Neural cell (in vitro differentiated cells): ENCODE data around the gene C2orf72. TPM values are rescaled to one million over a fixed set of nuclear protein-coding genes. Genes with fewer than 3 reads are reported as not detected.
"Not testable (repeated sequence)": the region's sequence is repeated elsewhere in the genome, so short reads cannot be mapped to it uniquely, and the experiment has no call there.

Experiments used
- H2AFZ ChIP-seq: fragments of 200-600, 300-800 bp; sonication (generic), shearing (Covaris generic); 2 replicates; pipeline ENCODE4 v1.6.0; 2014; ENCODE audit warnings: low read depth, mild to moderate bottlenecking, antibody characterized with exemption, low read length, moderate library complexity
- H3F3A ChIP-seq: fragments of 200-600 bp; shearing (Covaris generic); 2 replicates; pipeline ENCODE4 v1.6.1; 2016; ENCODE audit warnings: mild to moderate bottlenecking, moderate library complexity, mixed read lengths, antibody characterized with exemption, low read length; ENCODE audit not compliant: insufficient read depth, poor library complexity, severe bottlenecking
- H3K27ac ChIP-seq: fragments of 200-600, 300-800 bp; sonication (generic), shearing (Covaris generic); 2 replicates; pipeline ENCODE4 v1.5.1; 2014; ENCODE audit warnings: mild to moderate bottlenecking, low read length, moderate library complexity
- H3K27me3 ChIP-seq: fragments of 300-800, 200-600 bp; sonication (generic), shearing (Covaris generic); 2 replicates; pipeline ENCODE4 v1.6.0; 2014; ENCODE audit warnings: mild to moderate bottlenecking, low read depth, low read length, moderate library complexity; ENCODE audit not compliant: insufficient read depth
- H3K36me3 ChIP-seq: fragments of 300-800, 200-600 bp; sonication (generic), shearing (Covaris generic); 2 replicates; pipeline ENCODE4 v1.5.1; 2014; ENCODE audit warnings: mild to moderate bottlenecking, antibody characterized with exemption, low read length, moderate library complexity; ENCODE audit not compliant: insufficient read depth
- H3K4me2 ChIP-seq: fragments of 300-800, 200-600 bp; sonication (generic), shearing (Covaris generic); 2 replicates; pipeline ENCODE4 v1.6.0; 2014; ENCODE audit warnings: mild to moderate bottlenecking, low read length
- H3K4me3 ChIP-seq: fragments of 300-800, 200-600 bp; sonication (generic), shearing (Covaris generic); 2 replicates; pipeline ENCODE4 v1.5.1; 2014; ENCODE audit warnings: mild to moderate bottlenecking, low read length, moderate library complexity
- H3K79me2 ChIP-seq: fragments of 200-600 bp; shearing (Covaris generic); replicated peaks from 2 replicates; pipeline ENCODE4 v1.6.0; 2014; ENCODE audit warnings: mild to moderate bottlenecking, low read length, moderate library complexity; ENCODE audit not compliant: insufficient read depth
- H3K9ac ChIP-seq: fragments of 300-800, 200-600 bp; sonication (generic), shearing (Covaris generic); 2 replicates; pipeline ENCODE4 v1.6.1; 2016; ENCODE audit warnings: mild to moderate bottlenecking, low read length, mixed read lengths
- H3K9me2 ChIP-seq: fragments of 200-600 bp; shearing (Covaris generic); 2 replicates; pipeline ENCODE4 v1.6.1; 2016; ENCODE audit warnings: mild to moderate bottlenecking, low read length, mixed read lengths; ENCODE audit not compliant: insufficient read depth
- H3K9me3 ChIP-seq: fragments of 200-600, 300-800 bp; sonication (generic), shearing (Covaris generic); 2 replicates; pipeline ENCODE4 v1.6.1; 2016; ENCODE audit warnings: mild to moderate bottlenecking, mixed run types, low read length, moderate library complexity, mixed read lengths
- H4K20me1 ChIP-seq: fragments of 200-600 bp; shearing (Covaris generic); 2 replicates; pipeline ENCODE4 v1.6.1; 2016; ENCODE audit warnings: mild to moderate bottlenecking, mixed run types; ENCODE audit not compliant: insufficient read depth
- CTCF ChIP-seq: fragments of 450-650 bp; IDR thresholded peaks from 2 replicates; pipeline ENCODE4 v1.5.1; 2014; ENCODE audit warnings: antibody characterized with exemption, mild to moderate bottlenecking, moderate library complexity; ENCODE audit not compliant: poor library complexity, severe bottlenecking
- EP300 ChIP-seq: fragments of 450-650 bp; conservative IDR thresholded peaks from 2 replicates; pipeline ENCODE4 v1.6.1; 2014; ENCODE audit warnings: antibody characterized with exemption, mild to moderate bottlenecking, moderate library complexity; ENCODE audit not compliant: poor library complexity, severe bottlenecking
- EZH2 ChIP-seq: fragments of 200-600, 300-800 bp; shearing (Covaris generic), sonication (generic); IDR thresholded peaks from 2 replicates; pipeline ENCODE4 v1.6.1; 2014; ENCODE audit warnings: antibody characterized with exemption, low read length, borderline replicate concordance, mild to moderate bottlenecking; ENCODE audit not compliant: insufficient read depth, poor library complexity, severe bottlenecking
- MXI1 ChIP-seq: fragments of 450-650 bp; conservative IDR thresholded peaks from 2 replicates; pipeline ENCODE4 v1.6.1; 2014; ENCODE audit warnings: antibody characterized with exemption, mild to moderate bottlenecking; ENCODE audit not compliant: poor library complexity, severe bottlenecking
- POLR2AphosphoS5 ChIP-seq: IDR thresholded peaks from 2 replicates; pipeline ENCODE4 v1.6.1; 2012
- RAD21 ChIP-seq: fragments of 450-650 bp; conservative IDR thresholded peaks from 2 replicates; pipeline ENCODE4 v1.6.1; 2014; ENCODE audit warnings: antibody characterized with exemption, mild to moderate bottlenecking, moderate library complexity
- SMC3 ChIP-seq: fragments of 450-650 bp; conservative IDR thresholded peaks from 2 replicates; pipeline ENCODE4 v1.6.1; 2014; ENCODE audit warnings: antibody characterized with exemption, mild to moderate bottlenecking, moderate library complexity; ENCODE audit not compliant: poor library complexity
- TAF1 ChIP-seq: IDR thresholded peaks from 2 replicates; pipeline ENCODE4 v1.6.1; 2012; ENCODE audit warnings: low read depth
- polyA plus RNA-seq: library from polyadenylated mRNA; depleted of rRNA; stranded (reverse); fragments of >200 nt; gene quantifications from 2 replicates; pipeline ENCODE4 v1.2.3, GENCODE V29; 2014
- TF ChIP-seq, protein P1 (sequence below): IDR thresholded peaks from 2 replicates; pipeline ENCODE4 v1.6.1; 2012; ENCODE audit warnings: borderline replicate concordance

Gene C2orf72
- polyA plus RNA-seq, 1 donor from 2014 or later: 37.7 TPM

- H3K79me2 ChIP-seq: peaks cover 3% of the 10 kb centered on the region
- H3K36me3 ChIP-seq: peaks cover 13% of the 10 kb centered on the region
- H2AFZ ChIP-seq: no peak overlapping the region
- TF ChIP-seq CTCF (no peak), EP300 (no peak), SMC3 (no peak), POLR2AphosphoS5 (no peak), EZH2 (no peak), RAD21 (no peak), MXI1 (no peak), TAF1 (no peak)
- TF ChIP-seq, protein P1, sequence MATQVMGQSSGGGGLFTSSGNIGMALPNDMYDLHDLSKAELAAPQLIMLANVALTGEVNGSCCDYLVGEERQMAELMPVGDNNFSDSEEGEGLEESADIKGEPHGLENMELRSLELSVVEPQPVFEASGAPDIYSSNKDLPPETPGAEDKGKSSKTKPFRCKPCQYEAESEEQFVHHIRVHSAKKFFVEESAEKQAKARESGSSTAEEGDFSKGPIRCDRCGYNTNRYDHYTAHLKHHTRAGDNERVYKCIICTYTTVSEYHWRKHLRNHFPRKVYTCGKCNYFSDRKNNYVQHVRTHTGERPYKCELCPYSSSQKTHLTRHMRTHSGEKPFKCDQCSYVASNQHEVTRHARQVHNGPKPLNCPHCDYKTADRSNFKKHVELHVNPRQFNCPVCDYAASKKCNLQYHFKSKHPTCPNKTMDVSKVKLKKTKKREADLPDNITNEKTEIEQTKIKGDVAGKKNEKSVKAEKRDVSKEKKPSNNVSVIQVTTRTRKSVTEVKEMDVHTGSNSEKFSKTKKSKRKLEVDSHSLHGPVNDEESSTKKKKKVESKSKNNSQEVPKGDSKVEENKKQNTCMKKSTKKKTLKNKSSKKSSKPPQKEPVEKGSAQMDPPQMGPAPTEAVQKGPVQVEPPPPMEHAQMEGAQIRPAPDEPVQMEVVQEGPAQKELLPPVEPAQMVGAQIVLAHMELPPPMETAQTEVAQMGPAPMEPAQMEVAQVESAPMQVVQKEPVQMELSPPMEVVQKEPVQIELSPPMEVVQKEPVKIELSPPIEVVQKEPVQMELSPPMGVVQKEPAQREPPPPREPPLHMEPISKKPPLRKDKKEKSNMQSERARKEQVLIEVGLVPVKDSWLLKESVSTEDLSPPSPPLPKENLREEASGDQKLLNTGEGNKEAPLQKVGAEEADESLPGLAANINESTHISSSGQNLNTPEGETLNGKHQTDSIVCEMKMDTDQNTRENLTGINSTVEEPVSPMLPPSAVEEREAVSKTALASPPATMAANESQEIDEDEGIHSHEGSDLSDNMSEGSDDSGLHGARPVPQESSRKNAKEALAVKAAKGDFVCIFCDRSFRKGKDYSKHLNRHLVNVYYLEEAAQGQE: no peak
- H3K27me3 ChIP-seq: no peaks in the 10 kb centered on the region
- H3K9ac ChIP-seq: no peak overlapping the region
- H3K27ac ChIP-seq: no peak overlapping the region
- H3K9me2 ChIP-seq: no peaks in the 10 kb centered on the region
- H3K4me3 ChIP-seq: no peak overlapping the region
- H4K20me1 ChIP-seq: no peaks in the 10 kb centered on the region
- no peaks in the 10 kb centered on the region for H3K9me3 ChIP-seq
- no peaks in the 10 kb centered on the region for H3F3A ChIP-seq
- H3K4me2 ChIP-seq: no peak overlapping the region
Observed at GRCh38 chr2:231065966-231066365, 28.6 kb downstream of the C2orf72 start.

- H3K79me2 ChIP-seq, H3F3A ChIP-seq, H4K20me1 ChIP-seq, H3K27ac ChIP-seq, H3K4me2 ChIP-seq, H3K9ac ChIP-seq, H2AFZ ChIP-seq, H3K9me3 ChIP-seq, H3K9me2 ChIP-seq, H3K4me3 ChIP-seq, H3K27me3 ChIP-seq: not testable (repeated sequence)
- peaks cover 13% of the 10 kb centered on the region for H3K36me3 ChIP-seq
Observed at GRCh38 chr2:231067531-231067930, 30.2 kb downstream of the C2orf72 start.

DNA sequence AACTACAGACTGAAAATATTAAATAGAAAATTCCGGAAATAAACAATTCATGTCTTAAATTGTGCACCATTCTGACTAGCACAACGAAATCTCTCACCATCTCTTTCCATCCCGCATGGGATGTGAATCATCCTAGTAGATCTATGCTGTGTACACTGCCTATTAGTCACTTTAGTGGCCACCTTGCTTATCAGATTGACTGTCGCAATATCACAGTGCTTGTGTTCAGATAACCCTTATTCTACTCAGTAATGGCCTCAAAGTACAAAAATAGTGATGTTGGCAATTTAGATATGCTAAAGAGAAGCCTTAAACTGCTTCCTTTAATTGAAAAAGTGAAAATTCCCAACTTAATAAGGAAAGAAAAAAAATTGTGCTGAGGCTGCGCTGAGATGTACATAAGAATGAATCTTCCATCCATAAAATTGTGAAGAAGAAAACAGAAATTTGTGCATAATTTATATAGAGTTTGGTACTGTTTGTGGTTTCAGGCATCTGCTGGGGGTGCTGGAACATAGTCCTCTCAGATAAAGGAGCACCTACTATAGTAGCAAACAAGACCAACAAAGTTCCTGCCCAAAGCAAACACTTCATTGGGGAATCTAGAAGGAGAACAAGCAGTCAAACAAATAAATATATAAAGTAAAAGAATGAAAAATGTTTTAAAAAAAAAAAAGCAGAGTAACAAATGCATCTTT lies 31.4 kb downstream of the C2orf72 start:
- no peak overlapping the region for H3K27ac ChIP-seq
- H4K20me1 ChIP-seq: no peaks in the 10 kb centered on the region
- H3K79me2 ChIP-seq: no peaks in the 10 kb centered on the region
- TF ChIP-seq EP300 (no peak), TAF1 (no peak), EZH2 (no peak), POLR2AphosphoS5 (no peak), SMC3 (no peak), CTCF (no peak)
- TF ChIP-seq, protein P1: no peak
- no peaks in the 10 kb centered on the region for H3K9me2 ChIP-seq
- H3K9ac ChIP-seq: no peak overlapping the region
- H3K36me3 ChIP-seq: peaks cover 13% of the 10 kb centered on the region
- no peak overlapping the region for H3K4me2 ChIP-seq
- H3K4me3 ChIP-seq: no peak overlapping the region
- no peaks in the 10 kb centered on the region for H3K27me3 ChIP-seq
- H3K9me3 ChIP-seq: no peaks in the 10 kb centered on the region
- no peaks in the 10 kb centered on the region for H3F3A ChIP-seq
- no peak overlapping the region for H2AFZ ChIP-seq
